ENCODE measurements around the gene NPAS3. TPM values are rescaled to one million over a fixed set of nuclear protein-coding genes. Genes with fewer than 3 reads are reported as not detected.

The NPAS3 gene
- total RNA-seq, 6 donors from 2014 or later: 0.30 to 0.77 (median 0.59) TPM; not detected in 2

DNA sequence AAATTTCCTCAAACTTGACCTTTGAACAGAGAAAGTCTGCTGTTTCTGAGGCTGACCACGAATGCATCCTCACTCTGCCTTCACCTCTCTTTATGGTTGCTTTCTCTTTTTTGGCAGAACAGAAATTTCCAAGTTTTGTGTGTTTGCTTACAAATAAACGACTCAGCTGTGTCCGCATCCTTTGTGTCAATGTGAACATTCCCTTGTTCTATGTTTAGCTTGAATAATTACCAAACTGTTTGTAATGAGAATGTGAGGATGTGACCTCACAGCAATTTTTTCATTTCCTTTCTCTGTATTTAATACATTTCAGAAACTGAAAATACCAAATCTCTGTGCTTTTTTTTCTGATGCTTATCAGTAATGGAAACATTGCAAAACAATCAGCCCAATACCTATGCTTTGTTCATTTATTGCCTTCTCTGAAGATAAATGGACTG is 601.3 kb downstream of the NPAS3 start:
- no peaks in the 10 kb centered on the region for H3K4me1 ChIP-seq
- no peak overlapping the region for H3K27ac ChIP-seq
- DNase-seq (no peak), ATAC-seq (ENCODE audit: low FRiP score in 2 of 2) (no peak)
- H3K27me3 ChIP-seq: no peaks in the 10 kb centered on the region
- H3K36me3 ChIP-seq: no peaks in the 10 kb centered on the region
- no peaks in the 10 kb centered on the region for H3K9me3 ChIP-seq
- H3K4me3 ChIP-seq: no peak overlapping the region
- 55 to 58% methylated on average over 3 of the region's 3 CpGs for WGBS, 2 donors
- TF ChIP-seq, protein P1, sequence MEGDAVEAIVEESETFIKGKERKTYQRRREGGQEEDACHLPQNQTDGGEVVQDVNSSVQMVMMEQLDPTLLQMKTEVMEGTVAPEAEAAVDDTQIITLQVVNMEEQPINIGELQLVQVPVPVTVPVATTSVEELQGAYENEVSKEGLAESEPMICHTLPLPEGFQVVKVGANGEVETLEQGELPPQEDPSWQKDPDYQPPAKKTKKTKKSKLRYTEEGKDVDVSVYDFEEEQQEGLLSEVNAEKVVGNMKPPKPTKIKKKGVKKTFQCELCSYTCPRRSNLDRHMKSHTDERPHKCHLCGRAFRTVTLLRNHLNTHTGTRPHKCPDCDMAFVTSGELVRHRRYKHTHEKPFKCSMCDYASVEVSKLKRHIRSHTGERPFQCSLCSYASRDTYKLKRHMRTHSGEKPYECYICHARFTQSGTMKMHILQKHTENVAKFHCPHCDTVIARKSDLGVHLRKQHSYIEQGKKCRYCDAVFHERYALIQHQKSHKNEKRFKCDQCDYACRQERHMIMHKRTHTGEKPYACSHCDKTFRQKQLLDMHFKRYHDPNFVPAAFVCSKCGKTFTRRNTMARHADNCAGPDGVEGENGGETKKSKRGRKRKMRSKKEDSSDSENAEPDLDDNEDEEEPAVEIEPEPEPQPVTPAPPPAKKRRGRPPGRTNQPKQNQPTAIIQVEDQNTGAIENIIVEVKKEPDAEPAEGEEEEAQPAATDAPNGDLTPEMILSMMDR (IDR thresholded peaks at IDR 0.05): no peak
- TF ChIP-seq POLR2AphosphoS5 (IDR thresholded peaks at IDR 0.05) (no peak), EP300 (IDR thresholded peaks at IDR 0.05) (no peak), POLR2A (IDR thresholded peaks at IDR 0.05) (no peak)

GRCh38 chr14:33541171-33541570 is 602.5 kb downstream of the NPAS3 start:
- DNase-seq (no peak), ATAC-seq (ENCODE audit: low FRiP score in 2 of 2) (no peak)
- Histone ChIP-seq H3K9me3 (no peaks in the 10 kb centered on the region), H3K36me3 (no peaks in the 10 kb centered on the region), H3K27ac (no peak overlapping the region), H3K4me3 (no peak overlapping the region), H3K27me3 (no peaks in the 10 kb centered on the region), H3K4me1 (no peaks in the 10 kb centered on the region)
- TF ChIP-seq, protein P1 (IDR thresholded peaks at IDR 0.05): no peak
- 91 to 99% methylated on average over 2 of the region's 2 CpGs for WGBS, 2 donors

DNA sequence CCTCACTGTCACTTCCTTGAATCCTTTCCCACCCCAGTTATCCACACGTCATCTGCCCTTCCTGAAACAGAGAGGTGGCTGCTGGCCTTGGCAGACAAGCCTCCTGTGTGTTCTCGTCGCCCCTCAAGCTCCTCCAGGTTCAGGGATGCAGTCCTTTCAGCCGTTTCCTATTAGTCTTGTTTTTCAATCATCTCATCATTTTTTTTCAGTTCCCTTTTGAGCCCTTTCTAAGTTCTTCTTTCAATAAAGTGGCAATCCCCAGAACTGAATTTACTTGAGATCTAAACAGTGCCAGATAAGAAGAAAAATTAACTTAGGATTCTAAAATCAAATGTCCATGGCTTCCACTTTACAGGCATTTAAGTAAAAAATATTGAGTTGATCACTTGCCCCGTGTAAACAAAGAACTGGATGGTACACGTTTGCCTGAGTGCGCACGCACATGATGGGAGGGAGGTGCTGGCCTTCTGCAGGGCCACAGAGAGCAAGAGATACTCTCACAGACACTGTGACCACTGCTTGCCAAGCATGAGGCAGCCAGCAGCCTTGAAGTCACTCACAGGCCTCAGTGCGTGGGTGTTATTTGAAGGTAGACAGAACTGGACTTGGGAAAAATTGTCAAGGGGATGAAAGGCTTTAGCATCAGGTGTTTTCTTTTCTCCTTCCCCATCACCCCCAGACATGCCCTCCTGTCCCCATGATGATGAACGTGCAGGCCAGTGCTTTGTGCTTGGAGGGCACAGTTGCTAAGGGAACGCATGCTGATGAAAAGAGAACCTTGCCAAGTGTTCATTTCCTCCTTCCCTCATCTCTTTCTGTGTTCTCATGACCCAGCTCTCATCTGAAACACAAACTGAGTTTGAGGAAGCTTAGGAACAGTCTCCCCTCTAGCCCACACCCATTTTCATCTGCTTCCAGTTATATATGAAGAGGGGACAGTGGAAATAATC is 603.9 kb downstream of the NPAS3 start:
- peak in 1 of 2 donors; percentile 28 for ATAC-seq (ENCODE audit: low FRiP score in 2 of 2)
- no peak overlapping the region for H3K27ac ChIP-seq
- TF ChIP-seq, protein P1 (IDR thresholded peaks at IDR 0.05): no peak
- TF ChIP-seq EP300 (IDR thresholded peaks at IDR 0.05) (no peak), POLR2AphosphoS5 (IDR thresholded peaks at IDR 0.05) (no peak), POLR2A (IDR thresholded peaks at IDR 0.05) (no peak)
- no peaks in the 10 kb centered on the region for H3K4me1 ChIP-seq
- no peaks in the 10 kb centered on the region for H3K9me3 ChIP-seq
- H3K27me3 ChIP-seq: no peaks in the 10 kb centered on the region
- H3K36me3 ChIP-seq: no peaks in the 10 kb centered on the region
- 72 to 73% methylated on average over 11 of the region's 11 CpGs for WGBS, 2 donors
- no peak overlapping the region for H3K4me3 ChIP-seq
- DNase-seq: no peak

DNA sequence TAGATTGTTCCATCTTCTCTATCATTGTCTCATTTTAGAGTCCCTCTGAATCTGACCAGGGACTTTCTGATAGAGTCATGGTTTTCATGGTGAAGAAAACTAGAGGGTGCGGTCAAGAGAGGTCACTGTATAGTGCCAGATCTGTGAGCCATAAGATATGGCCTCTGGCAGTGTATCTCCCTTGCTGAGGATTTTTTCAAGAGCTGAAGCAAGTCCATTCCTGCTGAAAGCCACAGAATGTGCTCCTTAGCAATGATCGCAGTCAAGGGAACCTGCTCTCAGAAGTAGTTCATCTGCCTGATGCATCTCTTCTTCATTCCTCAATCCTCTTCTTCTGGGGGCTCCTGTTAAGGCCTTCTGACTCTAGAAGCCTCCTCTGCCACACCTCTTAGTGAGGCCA is 607.0 kb downstream of the NPAS3 start:
- no peak overlapping the region for H3K27ac ChIP-seq

More for the DNA sequence above, 607.0 kb downstream of the NPAS3 start:
- TF ChIP-seq EP300 (IDR thresholded peaks at IDR 0.05) (no peak), POLR2AphosphoS5 (IDR thresholded peaks at IDR 0.05) (no peak), POLR2A (IDR thresholded peaks at IDR 0.05) (no peak)
- TF ChIP-seq, protein P1 (IDR thresholded peaks at IDR 0.05): no peak
- ATAC-seq (ENCODE audit: low FRiP score in 2 of 2): no peak
- WGBS, 2 donors: 89 to 94% methylated on average over 2 of the region's 2 CpGs
- Histone ChIP-seq H3K27me3 (no peaks in the 10 kb centered on the region), H3K9me3 (no peaks in the 10 kb centered on the region), H3K4me1 (no peaks in the 10 kb centered on the region), H3K4me3 (no peak overlapping the region), H3K36me3 (no peaks in the 10 kb centered on the region)
- DNase-seq: no peak
